GM13977 (cell line): ENCODE measurements around the gene MYO9A.
"Not testable (repeated sequence)": the region's sequence is repeated elsewhere in the genome, so short reads cannot be mapped to it uniquely, and the experiment has no call there.

Experiments used
- DNase-seq: peaks from one replicate; pipeline ENCODE4 v3.0.0; 2012; ENCODE audit warnings: low spot score
- in situ Hi-C: fragments of 300-500 bp; cut with MboI; formaldehyde crosslinking; loops from one replicate; pipeline ENCODE4 v1.12.0; 2022; ENCODE audit warnings: low sequenced_read_pairs, low pct_unique_long_range_greater_than_20kb, mixed read lengths, inconsistent platforms; ENCODE audit not compliant: unreplicated experiment
- TF ChIP-seq, protein P1 (sequence below): IDR thresholded peaks from 2 replicates; pipeline ENCODE4 v1.5.1; 2012; ENCODE audit warnings: mild to moderate bottlenecking, control low read depth; ENCODE audit not compliant: insufficient read depth; ENCODE audit errors: extremely low read depth, missing control alignments

The MYO9A gene

DNA sequence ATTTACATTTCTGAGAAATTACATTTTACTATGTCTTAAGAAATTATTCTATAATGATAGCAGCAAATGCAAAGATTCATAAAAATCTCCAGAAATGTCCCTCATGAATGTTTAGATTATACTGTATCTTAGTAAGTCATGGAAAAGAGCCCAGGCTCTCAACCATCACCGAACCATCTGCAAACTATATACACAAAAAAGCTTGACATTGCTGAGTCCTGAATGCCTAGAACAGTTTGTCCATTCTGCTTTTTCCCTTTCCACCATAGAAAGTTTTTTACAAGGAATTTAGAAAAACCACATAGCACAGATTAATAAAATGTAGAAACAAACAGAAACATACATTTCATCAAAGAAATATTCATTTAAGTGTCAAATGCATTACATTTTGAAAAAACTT is 83.6 kb downstream of the MYO9A start:
- DNase-seq, result no peak
- in situ Hi-C loops, result no loop called here
- TF ChIP-seq, protein P1, sequence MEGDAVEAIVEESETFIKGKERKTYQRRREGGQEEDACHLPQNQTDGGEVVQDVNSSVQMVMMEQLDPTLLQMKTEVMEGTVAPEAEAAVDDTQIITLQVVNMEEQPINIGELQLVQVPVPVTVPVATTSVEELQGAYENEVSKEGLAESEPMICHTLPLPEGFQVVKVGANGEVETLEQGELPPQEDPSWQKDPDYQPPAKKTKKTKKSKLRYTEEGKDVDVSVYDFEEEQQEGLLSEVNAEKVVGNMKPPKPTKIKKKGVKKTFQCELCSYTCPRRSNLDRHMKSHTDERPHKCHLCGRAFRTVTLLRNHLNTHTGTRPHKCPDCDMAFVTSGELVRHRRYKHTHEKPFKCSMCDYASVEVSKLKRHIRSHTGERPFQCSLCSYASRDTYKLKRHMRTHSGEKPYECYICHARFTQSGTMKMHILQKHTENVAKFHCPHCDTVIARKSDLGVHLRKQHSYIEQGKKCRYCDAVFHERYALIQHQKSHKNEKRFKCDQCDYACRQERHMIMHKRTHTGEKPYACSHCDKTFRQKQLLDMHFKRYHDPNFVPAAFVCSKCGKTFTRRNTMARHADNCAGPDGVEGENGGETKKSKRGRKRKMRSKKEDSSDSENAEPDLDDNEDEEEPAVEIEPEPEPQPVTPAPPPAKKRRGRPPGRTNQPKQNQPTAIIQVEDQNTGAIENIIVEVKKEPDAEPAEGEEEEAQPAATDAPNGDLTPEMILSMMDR, result no peak

DNA sequence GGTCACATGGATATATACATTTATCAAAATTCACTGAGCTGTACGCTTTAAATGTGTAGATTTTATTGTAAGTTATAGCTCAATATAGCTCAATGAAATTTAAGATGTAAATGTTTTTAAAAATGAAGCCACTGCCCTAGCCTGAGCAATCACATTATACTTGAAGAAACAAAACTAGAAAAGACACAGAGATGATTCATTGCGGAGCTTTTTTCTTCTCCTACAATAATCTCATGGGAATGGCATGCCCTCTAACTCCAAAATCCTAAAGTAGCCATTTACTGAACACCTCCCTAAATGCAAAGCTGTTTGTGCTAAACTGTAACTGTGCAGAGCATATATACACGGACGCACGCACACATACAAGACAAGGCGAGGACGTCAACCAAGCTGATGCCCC is 84.2 kb downstream of the MYO9A start:
- TF ChIP-seq, protein P1, result no peak
- in situ Hi-C loops, result no loop called here
- no peak for DNase-seq

DNA sequence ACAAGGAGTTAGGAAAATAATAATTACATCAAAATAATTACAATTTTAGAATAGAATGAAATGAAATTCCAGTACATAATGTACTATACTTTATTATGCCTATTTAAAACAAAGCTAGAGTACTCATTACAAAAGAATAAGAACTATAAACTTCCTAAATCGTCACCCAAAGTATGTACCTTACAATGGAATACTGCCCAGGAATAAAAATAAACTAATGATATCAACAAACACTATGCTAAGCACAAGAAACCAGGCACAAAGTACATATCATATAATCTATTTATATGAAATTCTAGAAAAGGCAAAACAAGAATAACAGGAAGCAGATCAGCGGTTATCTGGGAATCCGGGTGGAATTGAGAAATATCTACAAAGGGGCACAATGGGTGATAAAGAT is 84.7 kb downstream of the MYO9A start:
- in situ Hi-C loops, result no loop called here
- DNase-seq, result no peak
- TF ChIP-seq, protein P1, result no peak

DNA sequence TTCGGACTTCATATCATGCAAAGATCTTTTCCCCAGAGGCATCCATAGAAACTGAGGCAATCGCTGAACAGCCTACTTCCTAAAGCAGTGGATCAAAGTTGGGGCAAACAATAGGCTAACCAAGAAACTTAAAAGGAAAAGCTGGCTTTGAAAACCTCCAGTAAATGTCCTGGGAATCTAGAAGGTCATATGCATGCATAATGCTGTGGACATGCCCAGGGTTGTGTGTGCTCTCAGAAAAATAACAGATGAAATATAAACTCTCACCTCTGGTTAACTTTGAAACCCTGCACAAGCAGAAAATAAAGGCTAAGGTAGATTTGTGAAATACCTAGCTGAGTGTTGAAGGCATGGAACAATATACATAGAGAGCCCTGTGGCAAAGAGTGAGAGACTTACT is 96.3 kb downstream of the MYO9A start:
- TF ChIP-seq, protein P1, result no peak
- in situ Hi-C loops, result no loop called here
- DNase-seq, result no peak

DNA sequence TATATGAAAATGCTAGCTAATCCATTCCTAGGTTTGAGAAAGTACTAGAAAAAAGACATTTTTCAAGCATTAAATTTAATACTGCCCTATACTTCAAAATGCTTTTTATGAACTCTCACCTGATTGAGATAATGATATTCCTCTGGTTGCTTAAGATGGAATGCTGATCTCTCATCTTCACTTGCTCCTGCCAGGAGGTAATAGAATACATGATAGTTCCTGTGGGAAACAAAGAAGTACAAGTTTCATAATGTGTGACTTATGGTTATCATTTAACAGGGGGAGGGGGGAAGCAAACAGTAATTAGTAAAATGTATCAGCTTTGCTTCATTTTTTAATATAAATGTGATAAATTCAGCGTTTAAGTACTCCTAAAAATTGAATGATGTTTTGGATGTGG is 97.2 kb downstream of the MYO9A start:
- in situ Hi-C loops, result no loop called here
- TF ChIP-seq, protein P1, result no peak
- DNase-seq, result no peak

DNA sequence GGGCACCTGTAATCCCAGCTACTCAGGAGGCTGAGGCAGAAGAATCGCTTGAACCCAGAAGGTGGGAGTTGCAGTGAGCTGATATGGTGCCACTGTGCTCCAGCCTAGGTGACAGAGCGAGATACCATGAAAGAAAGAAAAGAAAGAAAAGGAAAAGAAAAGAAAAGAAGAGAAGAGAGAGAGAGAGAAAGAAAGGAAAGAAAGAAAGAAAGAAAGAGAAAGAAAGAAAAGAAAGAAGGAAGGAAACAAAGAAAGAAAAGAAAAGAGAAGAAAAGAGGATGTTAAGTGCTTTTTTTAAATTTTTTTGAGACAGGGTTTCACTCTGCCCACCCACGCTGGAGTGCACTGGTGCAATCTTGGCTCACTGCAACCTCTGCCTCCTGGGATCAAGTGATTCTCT is 103.4 kb downstream of the MYO9A start:
- in situ Hi-C loops, DNase-seq: not testable (repeated sequence)

DNA sequence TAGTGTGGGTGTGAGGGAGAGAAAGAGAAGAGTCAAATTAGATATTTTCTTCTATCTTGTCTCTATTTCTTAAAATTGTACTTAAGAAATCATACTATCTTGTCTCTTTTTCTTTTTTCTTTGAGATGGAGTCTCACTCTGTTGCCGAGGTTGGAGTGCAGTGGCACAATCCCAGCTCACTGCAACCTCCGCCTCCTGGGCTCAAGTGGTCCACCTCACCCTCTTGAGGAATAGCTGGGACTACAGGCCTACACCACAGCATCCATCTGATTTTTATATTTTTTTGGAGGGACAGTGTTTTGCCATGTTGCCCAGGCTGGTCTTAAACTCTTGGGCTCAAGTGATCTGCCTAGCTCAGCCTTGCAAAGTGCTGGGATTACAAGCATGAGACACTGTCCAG is 104.2 kb downstream of the MYO9A start:
- TF ChIP-seq, protein P1, result no peak
- in situ Hi-C loops, result no loop called here
- no peak for DNase-seq
